HEK293 (cell line): ENCODE measurements around the gene KRT71.

Experiments used
- CTCF ChIA-PET: fragments of 350-600 bp; formaldehyde crosslinking; extraction: SDS; loops from one replicate; lab custom pipeline; 2021; ENCODE audit warnings: antibody characterized with exemption; lab: Yijun Ruan, JAX
- POLR2A ChIA-PET: fragments of 300-600 bp; formaldehyde crosslinking; extraction: SDS; loops from one replicate; lab custom pipeline; 2020; ENCODE audit warnings: antibody characterized with exemption, inconsistent platforms; lab: Yijun Ruan, JAX
- H3K27ac ChIP-seq: fragments of 200-500 bp; sonication (Bioruptor generic); 2 replicates; pipeline ENCODE4 v1.5.1; 2014; ENCODE audit warnings: low read depth, low read length, control low read depth, inconsistent platforms; ENCODE audit errors: extremely low read depth
- H3K36me3 ChIP-seq, 2 experiments: fragments of 200-500 bp in 1 of 2; sonication (Bioruptor generic) in 1 of 2; 1 replicate in 1 of 2; 2 replicates in 1 of 2; pipeline ENCODE4 v1.5.1; 2014 to 2017; ENCODE audit warnings: inconsistent platforms in 2 of 2, low read length in 2 of 2; ENCODE audit not compliant: control insufficient read depth in 2 of 2, insufficient read depth in 1 of 2
- H3K4me1 ChIP-seq: fragments of 200-500 bp; sonication (Bioruptor generic); 2 replicates; pipeline ENCODE4 v1.5.1; 2014; ENCODE audit warnings: mild to moderate bottlenecking, low read length, inconsistent platforms; ENCODE audit not compliant: control insufficient read depth, insufficient read depth
- H3K4me3 ChIP-seq: 2 replicates; pipeline ENCODE4 v1.5.1; 2011; ENCODE audit warnings: low read depth, mild to moderate bottlenecking, control low read depth, low read length, moderate library complexity
- H3K9me3 ChIP-seq: fragments of 200-500 bp; sonication (Bioruptor generic); 2 replicates; pipeline ENCODE4 v1.5.1; 2014; ENCODE audit warnings: low read depth, low read length, inconsistent platforms; ENCODE audit not compliant: control insufficient read depth, insufficient read depth
- GLI2 ChIP-seq: fragments of 450-650 bp; formaldehyde crosslinking; IDR thresholded peaks from 2 replicates; pipeline ENCODE4; 2017; ENCODE audit warnings: missing biosample characterization, missing genetic modification characterization, low read depth, borderline replicate concordance
- RBAK ChIP-seq: fragments of 450-650 bp; formaldehyde crosslinking; IDR thresholded peaks from 2 replicates; pipeline ENCODE4 v1.5.1; 2016; ENCODE audit warnings: missing biosample characterization, missing genetic modification characterization
- SCRT2 ChIP-seq: fragments of 450-650 bp; formaldehyde crosslinking; IDR thresholded peaks from 2 replicates; pipeline ENCODE4 v1.5.1; 2016; ENCODE audit warnings: missing biosample characterization, missing genetic modification characterization
- SP7 ChIP-seq: fragments of 450-650 bp; formaldehyde crosslinking; IDR thresholded peaks from 2 replicates; pipeline ENCODE4 v1.5.1; 2016; ENCODE audit warnings: missing biosample characterization, missing genetic modification characterization
- TCF7L2 ChIP-seq: IDR thresholded peaks from 2 replicates; pipeline ENCODE4 v1.6.1; 2011; ENCODE audit warnings: low read depth, mild to moderate bottlenecking, inconsistent platforms, low read length, moderate library complexity, borderline replicate concordance
- ZBTB1 ChIP-seq: fragments of 450-650 bp; formaldehyde crosslinking; IDR thresholded peaks from 2 replicates; pipeline ENCODE4 v1.5.1; 2016; ENCODE audit warnings: missing biosample characterization, missing genetic modification characterization
- ZBTB8A ChIP-seq: fragments of 450-650 bp; formaldehyde crosslinking; IDR thresholded peaks from 2 replicates; pipeline ENCODE4 v1.5.1; 2016; ENCODE audit warnings: missing biosample characterization, missing genetic modification characterization
- ZNF114 ChIP-seq: fragments of 450-650 bp; formaldehyde crosslinking; IDR thresholded peaks from 2 replicates; pipeline ENCODE4 v1.5.0; 2017; ENCODE audit warnings: missing biosample characterization, missing genetic modification characterization
- ZNF133 ChIP-seq: fragments of 450-650 bp; formaldehyde crosslinking; IDR thresholded peaks from 2 replicates; pipeline ENCODE4 v1.5.1; 2016; ENCODE audit warnings: missing biosample characterization, missing genetic modification characterization
- ZNF175 ChIP-seq: fragments of 450-650 bp; formaldehyde crosslinking; IDR thresholded peaks from 2 replicates; pipeline ENCODE4 v1.5.1; 2016; ENCODE audit warnings: missing biosample characterization, missing genetic modification characterization
- ZNF184 ChIP-seq: fragments of 450-650 bp; IDR thresholded peaks from 2 replicates; pipeline ENCODE4 v1.5.1; 2018; ENCODE audit warnings: missing biosample characterization, mild to moderate bottlenecking, missing genetic modification characterization
- ZNF223 ChIP-seq: fragments of 450-650 bp; formaldehyde crosslinking; IDR thresholded peaks from 2 replicates; pipeline ENCODE4 v1.5.1; 2016; ENCODE audit warnings: missing biosample characterization, missing genetic modification characterization
- ZNF24 ChIP-seq: fragments of 450-650 bp; formaldehyde crosslinking; IDR thresholded peaks from 2 replicates; pipeline ENCODE4 v1.5.1; 2016; ENCODE audit warnings: missing biosample characterization, missing genetic modification characterization
- ZNF311 ChIP-seq: fragments of 450-650 bp; formaldehyde crosslinking; IDR thresholded peaks from 2 replicates; pipeline ENCODE4 v1.5.1; 2017; ENCODE audit warnings: missing biosample characterization, missing genetic modification characterization, borderline replicate concordance
- ZNF416 ChIP-seq: fragments of 450-650 bp; formaldehyde crosslinking; IDR thresholded peaks from 2 replicates; pipeline ENCODE4 v1.5.1; 2016; ENCODE audit warnings: missing biosample characterization, missing genetic modification characterization
- ZNF501 ChIP-seq: fragments of 450-650 bp; formaldehyde crosslinking; IDR thresholded peaks from 2 replicates; pipeline ENCODE4 v1.5.1; 2016; ENCODE audit warnings: missing biosample characterization, missing genetic modification characterization
- ZNF544 ChIP-seq: fragments of 450-650 bp; formaldehyde crosslinking; IDR thresholded peaks from 2 replicates; pipeline ENCODE4 v1.5.0; 2017; ENCODE audit warnings: missing biosample characterization, missing genetic modification characterization
- ZNF830 ChIP-seq: fragments of 450-650 bp; IDR thresholded peaks from 2 replicates; pipeline ENCODE4 v1.5.0; 2018; ENCODE audit warnings: missing biosample characterization, missing genetic modification characterization, low read depth, mild to moderate bottlenecking, moderate library complexity
- ZSCAN30 ChIP-seq: fragments of 450-650 bp; IDR thresholded peaks from 2 replicates; pipeline ENCODE4 v1.5.1; 2018; ENCODE audit warnings: missing biosample characterization, mild to moderate bottlenecking, missing genetic modification characterization, moderate library complexity
- TF ChIP-seq, protein P1 (sequence below): fragments of 450-650 bp; formaldehyde crosslinking; IDR thresholded peaks from 2 replicates; pipeline ENCODE4 v1.5.1; 2016; ENCODE audit warnings: missing biosample characterization, missing genetic modification characterization, low read depth
- TF ChIP-seq, protein P2 (sequence below): fragments of 450-650 bp; formaldehyde crosslinking; IDR thresholded peaks from 2 replicates; pipeline ENCODE4 v1.5.1; 2016; ENCODE audit warnings: missing biosample characterization, missing genetic modification characterization, borderline replicate concordance
- TF ChIP-seq, protein P3 (sequence below): fragments of 450-650 bp; formaldehyde crosslinking; IDR thresholded peaks from 2 replicates; pipeline ENCODE4 v1.5.1; 2017; ENCODE audit warnings: missing biosample characterization, mild to moderate bottlenecking, missing genetic modification characterization, moderate library complexity
- TF ChIP-seq, protein P4 (sequence below): fragments of 450-650 bp; formaldehyde crosslinking; IDR thresholded peaks from 2 replicates; pipeline ENCODE4 v1.5.1; 2016; ENCODE audit warnings: missing biosample characterization, missing genetic modification characterization

KRT71 gene

DNA sequence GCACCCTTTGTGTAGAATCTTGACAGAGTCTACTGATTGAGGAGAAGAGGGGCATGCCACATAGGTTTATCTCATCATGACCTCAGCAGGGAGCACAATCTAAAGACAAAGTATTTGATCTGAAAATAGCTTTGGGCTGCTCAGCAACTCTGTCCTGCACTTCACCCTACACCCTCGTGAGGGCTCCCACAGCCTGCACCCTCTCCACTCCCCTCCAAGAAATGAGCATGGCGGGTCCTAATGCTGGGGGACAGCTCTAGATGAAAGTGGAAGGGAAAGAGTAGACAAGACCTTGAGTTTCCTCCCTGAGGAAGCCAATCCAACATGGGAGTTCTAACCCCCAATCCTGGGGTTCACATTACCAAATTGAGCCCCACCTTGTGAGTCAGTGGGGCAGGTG, 22.0 kb downstream of the KRT71 start:
- Histone ChIP-seq H3K4me1 (no peaks in the 10 kb centered on the region), H3K27ac (no peak overlapping the region), H3K36me3 (no peaks in the 10 kb centered on the region), H3K9me3 (no peaks in the 10 kb centered on the region), H3K4me3 (no peak overlapping the region)
- ChIA-PET POLR2A (no interaction called here), CTCF (interaction anchor here (0.8 to 1.0 kb wide), 4 partner anchors 15 to 340 kb away, joined by 3 read pairs; no protein-coding TSS in a partner anchor)
- TF ChIP-seq RBAK (tag by site-specific recombination): no peak
- TF ChIP-seq ZNF830 (tag by site-specific recombination): no peak
- TF ChIP-seq ZNF114 (tag by site-specific recombination): no peak
- TF ChIP-seq GLI2 (tag by site-specific recombination): no peak
- no peak for TF ChIP-seq ZNF24

DNA sequence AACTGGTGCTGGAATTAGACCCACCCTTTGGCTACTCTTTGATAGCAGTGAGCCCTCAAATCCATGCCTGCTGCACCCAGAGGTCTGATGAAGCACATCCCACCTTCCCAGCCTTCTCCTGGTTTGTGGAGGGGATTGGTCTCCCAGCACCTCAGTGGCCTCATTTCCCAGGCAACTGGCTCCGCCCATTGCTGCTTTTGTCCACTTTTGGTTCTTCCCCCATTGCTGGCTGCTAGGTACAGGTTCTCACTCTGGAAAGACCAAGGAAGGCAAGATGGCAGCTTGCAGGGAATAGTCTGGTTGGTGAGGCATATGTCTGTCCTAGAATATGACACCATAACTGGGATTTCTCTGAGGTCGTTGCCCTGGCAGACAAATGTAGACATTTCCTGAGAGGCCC, 22.6 kb downstream of the KRT71 start:
- CTCF ChIA-PET: interaction anchor here (0.8 to 1.0 kb wide), 4 partner anchors 14 to 341 kb away, joined by 3 read pairs; no protein-coding TSS in a partner anchor
- TF ChIP-seq, protein P1, sequence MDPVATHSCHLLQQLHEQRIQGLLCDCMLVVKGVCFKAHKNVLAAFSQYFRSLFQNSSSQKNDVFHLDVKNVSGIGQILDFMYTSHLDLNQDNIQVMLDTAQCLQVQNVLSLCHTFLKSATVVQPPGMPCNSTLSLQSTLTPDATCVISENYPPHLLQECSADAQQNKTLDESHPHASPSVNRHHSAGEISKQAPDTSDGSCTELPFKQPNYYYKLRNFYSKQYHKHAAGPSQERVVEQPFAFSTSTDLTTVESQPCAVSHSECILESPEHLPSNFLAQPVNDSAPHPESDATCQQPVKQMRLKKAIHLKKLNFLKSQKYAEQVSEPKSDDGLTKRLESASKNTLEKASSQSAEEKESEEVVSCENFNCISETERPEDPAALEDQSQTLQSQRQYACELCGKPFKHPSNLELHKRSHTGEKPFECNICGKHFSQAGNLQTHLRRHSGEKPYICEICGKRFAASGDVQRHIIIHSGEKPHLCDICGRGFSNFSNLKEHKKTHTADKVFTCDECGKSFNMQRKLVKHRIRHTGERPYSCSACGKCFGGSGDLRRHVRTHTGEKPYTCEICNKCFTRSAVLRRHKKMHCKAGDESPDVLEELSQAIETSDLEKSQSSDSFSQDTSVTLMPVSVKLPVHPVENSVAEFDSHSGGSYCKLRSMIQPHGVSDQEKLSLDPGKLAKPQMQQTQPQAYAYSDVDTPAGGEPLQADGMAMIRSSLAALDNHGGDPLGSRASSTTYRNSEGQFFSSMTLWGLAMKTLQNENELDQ (tag by site-specific recombination): no peak
- TF ChIP-seq SCRT2 (no peak), ZNF175 (no peak), ZNF311 (tag by site-specific recombination) (no peak), GLI2 (tag by site-specific recombination) (no peak)
- TF ChIP-seq, protein P2, sequence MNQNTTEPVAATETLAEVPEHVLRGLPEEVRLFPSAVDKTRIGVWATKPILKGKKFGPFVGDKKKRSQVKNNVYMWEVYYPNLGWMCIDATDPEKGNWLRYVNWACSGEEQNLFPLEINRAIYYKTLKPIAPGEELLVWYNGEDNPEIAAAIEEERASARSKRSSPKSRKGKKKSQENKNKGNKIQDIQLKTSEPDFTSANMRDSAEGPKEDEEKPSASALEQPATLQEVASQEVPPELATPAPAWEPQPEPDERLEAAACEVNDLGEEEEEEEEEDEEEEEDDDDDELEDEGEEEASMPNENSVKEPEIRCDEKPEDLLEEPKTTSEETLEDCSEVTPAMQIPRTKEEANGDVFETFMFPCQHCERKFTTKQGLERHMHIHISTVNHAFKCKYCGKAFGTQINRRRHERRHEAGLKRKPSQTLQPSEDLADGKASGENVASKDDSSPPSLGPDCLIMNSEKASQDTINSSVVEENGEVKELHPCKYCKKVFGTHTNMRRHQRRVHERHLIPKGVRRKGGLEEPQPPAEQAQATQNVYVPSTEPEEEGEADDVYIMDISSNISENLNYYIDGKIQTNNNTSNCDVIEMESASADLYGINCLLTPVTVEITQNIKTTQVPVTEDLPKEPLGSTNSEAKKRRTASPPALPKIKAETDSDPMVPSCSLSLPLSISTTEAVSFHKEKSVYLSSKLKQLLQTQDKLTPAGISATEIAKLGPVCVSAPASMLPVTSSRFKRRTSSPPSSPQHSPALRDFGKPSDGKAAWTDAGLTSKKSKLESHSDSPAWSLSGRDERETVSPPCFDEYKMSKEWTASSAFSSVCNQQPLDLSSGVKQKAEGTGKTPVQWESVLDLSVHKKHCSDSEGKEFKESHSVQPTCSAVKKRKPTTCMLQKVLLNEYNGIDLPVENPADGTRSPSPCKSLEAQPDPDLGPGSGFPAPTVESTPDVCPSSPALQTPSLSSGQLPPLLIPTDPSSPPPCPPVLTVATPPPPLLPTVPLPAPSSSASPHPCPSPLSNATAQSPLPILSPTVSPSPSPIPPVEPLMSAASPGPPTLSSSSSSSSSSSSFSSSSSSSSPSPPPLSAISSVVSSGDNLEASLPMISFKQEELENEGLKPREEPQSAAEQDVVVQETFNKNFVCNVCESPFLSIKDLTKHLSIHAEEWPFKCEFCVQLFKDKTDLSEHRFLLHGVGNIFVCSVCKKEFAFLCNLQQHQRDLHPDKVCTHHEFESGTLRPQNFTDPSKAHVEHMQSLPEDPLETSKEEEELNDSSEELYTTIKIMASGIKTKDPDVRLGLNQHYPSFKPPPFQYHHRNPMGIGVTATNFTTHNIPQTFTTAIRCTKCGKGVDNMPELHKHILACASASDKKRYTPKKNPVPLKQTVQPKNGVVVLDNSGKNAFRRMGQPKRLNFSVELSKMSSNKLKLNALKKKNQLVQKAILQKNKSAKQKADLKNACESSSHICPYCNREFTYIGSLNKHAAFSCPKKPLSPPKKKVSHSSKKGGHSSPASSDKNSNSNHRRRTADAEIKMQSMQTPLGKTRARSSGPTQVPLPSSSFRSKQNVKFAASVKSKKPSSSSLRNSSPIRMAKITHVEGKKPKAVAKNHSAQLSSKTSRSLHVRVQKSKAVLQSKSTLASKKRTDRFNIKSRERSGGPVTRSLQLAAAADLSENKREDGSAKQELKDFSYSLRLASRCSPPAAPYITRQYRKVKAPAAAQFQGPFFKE (tag by site-specific recombination): no peak
- TF ChIP-seq, protein P3, sequence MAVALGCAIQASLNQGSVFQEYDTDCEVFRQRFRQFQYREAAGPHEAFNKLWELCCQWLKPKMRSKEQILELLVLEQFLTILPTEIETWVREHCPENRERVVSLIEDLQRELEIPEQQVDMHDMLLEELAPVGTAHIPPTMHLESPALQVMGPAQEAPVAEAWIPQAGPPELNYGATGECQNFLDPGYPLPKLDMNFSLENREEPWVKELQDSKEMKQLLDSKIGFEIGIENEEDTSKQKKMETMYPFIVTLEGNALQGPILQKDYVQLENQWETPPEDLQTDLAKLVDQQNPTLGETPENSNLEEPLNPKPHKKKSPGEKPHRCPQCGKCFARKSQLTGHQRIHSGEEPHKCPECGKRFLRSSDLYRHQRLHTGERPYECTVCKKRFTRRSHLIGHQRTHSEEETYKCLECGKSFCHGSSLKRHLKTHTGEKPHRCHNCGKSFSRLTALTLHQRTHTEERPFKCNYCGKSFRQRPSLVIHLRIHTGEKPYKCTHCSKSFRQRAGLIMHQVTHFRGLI: no peak
- POLR2A ChIA-PET: no interaction called here

DNA sequence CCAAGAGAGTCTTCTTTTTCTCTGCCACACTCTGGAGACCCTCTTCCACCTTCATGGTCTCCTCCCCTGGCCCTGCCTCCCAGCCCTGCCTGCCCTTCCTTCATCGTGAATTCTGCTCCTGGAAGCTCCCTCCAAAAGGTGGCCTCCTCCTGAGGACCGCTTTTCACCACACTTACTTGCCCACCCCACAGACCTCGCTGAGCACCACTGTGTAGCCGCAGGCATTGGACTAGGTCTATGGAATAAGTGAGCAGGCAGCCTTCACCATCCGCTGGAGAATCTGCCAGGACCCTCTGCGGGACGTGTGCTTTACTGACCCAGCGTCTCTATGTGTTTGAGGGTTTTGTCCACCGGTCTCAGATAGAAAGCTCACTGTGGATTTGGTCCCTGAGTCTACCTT, 23.1 kb downstream of the KRT71 start:
- Histone ChIP-seq H3K27ac (no peak overlapping the region), H3K9me3 (no peaks in the 10 kb centered on the region), H3K4me1 (no peaks in the 10 kb centered on the region), H3K4me3 (no peak overlapping the region), H3K36me3 (no peaks in the 10 kb centered on the region)
- CTCF ChIA-PET: interaction anchor here (0.8 kb wide), 1 partner anchor 341 kb away, joined by 3 read pairs; no protein-coding TSS in a partner anchor
- POLR2A ChIA-PET: no interaction called here
- no peak for TF ChIP-seq ZNF501 (tag by site-specific recombination)
- TF ChIP-seq ZSCAN30: no peak
- no peak for TF ChIP-seq SP7 (tag by site-specific recombination)
- TF ChIP-seq ZNF184 (tag by site-specific recombination): no peak
- no peak for TF ChIP-seq ZNF133
- no peak for TF ChIP-seq ZBTB8A (tag by site-specific recombination)
- TF ChIP-seq ZNF223 (tag by site-specific recombination): no peak
- TF ChIP-seq TCF7L2: no peak
- TF ChIP-seq ZBTB1 (tag by site-specific recombination): no peak
- TF ChIP-seq ZNF416 (tag by site-specific recombination): no peak
- no peak for TF ChIP-seq ZNF544 (tag by site-specific recombination)
- TF ChIP-seq, protein P4, sequence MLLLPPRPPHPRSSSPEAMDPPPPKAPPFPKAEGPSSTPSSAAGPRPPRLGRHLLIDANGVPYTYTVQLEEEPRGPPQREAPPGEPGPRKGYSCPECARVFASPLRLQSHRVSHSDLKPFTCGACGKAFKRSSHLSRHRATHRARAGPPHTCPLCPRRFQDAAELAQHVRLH: no peak

More for the DNA sequence above, 22.6 kb downstream of the KRT71 start:
- H3K4me3 ChIP-seq: no peak overlapping the region
- H3K27ac ChIP-seq: no peak overlapping the region
- no peaks in the 10 kb centered on the region for H3K9me3 ChIP-seq
- H3K4me1 ChIP-seq: no peaks in the 10 kb centered on the region
- H3K36me3 ChIP-seq: no peaks in the 10 kb centered on the region
